ENCODE results near the gene EEFSEC. TPM values are rescaled to one million over a fixed set of nuclear protein-coding genes. Genes with fewer than 3 reads are reported as not detected.

Gene EEFSEC
- total and polyA plus RNA-seq, 12 donors = 5.5 to 15.6 (median 10.4) TPM

- Histone ChIP-seq H3K9me3 (replicated peaks in 1 of 3) (no peaks in the 10 kb centered on the region), H3K27me3 (no peaks in the 10 kb centered on the region), H3K27ac (no peak overlapping the region), H3K4me3 (no peak overlapping the region), H3K36me3 (replicated peaks in 1 of 2) (no peaks in the 10 kb centered on the region), H3K4me1 (replicated peaks in 1 of 2) (peaks cover 0 to 9% of the 10 kb centered on the region in 2 donors)
- TF ChIP-seq POLR2A (IDR thresholded peaks at IDR 0.05) (no peak), CTCF (IDR thresholded peaks at IDR 0.05) (no peak)
- 92 to 100% (median 95%) methylated on average over 2 to 12 of the region's 12 CpGs for WGBS, 4 donors
- no peak for DNase-seq
- intact Hi-C loops (cut with DNase I) = no loop called here
Observed at GRCh38 chr3:128349963-128350599, 196.8 kb downstream of the EEFSEC start.

- no peaks in the 10 kb centered on the region for H3K9me3 ChIP-seq (replicated peaks in 1 of 3)
- no peak overlapping the region for H3K27ac ChIP-seq
- H3K36me3 ChIP-seq (replicated peaks in 1 of 2) = no peaks in the 10 kb centered on the region
- 92 to 99% (median 97%) methylated on average over 5 to 7 of the region's 7 CpGs for WGBS, 4 donors
- peaks cover 0 to 12% of the 10 kb centered on the region in 2 donors for H3K4me1 ChIP-seq (replicated peaks in 1 of 2)
- TF ChIP-seq POLR2A (IDR thresholded peaks at IDR 0.05) (no peak), CTCF (IDR thresholded peaks at IDR 0.05) (no peak)
- intact Hi-C loops (cut with DNase I) = no loop called here
- no peak overlapping the region for H3K4me3 ChIP-seq
- no peaks in the 10 kb centered on the region for H3K27me3 ChIP-seq
- DNase-seq = no peak
Observed at GRCh38 chr3:128351546-128351945, 198.3 kb downstream of the EEFSEC start.

- no peak overlapping the region for H3K27ac ChIP-seq
- peaks cover 0 to 12% of the 10 kb centered on the region in 2 donors for H3K4me1 ChIP-seq (replicated peaks in 1 of 2)
- WGBS, 4 donors = 95 to 99% (median 97%) methylated on average over 5 to 8 of the region's 8 CpGs
- no peak for DNase-seq
- TF ChIP-seq CTCF (IDR thresholded peaks at IDR 0.05) = no peak
- no peak for TF ChIP-seq POLR2A (IDR thresholded peaks at IDR 0.05)
- no peaks in the 10 kb centered on the region for H3K27me3 ChIP-seq
- intact Hi-C loops (cut with DNase I) = no loop called here
- H3K9me3 ChIP-seq (replicated peaks in 1 of 3) = no peaks in the 10 kb centered on the region
- no peaks in the 10 kb centered on the region for H3K36me3 ChIP-seq (replicated peaks in 1 of 2)
- H3K4me3 ChIP-seq = no peak overlapping the region
Observed at GRCh38 chr3:128352326-128352725, 199.0 kb downstream of the EEFSEC start.

- H3K4me1 ChIP-seq (replicated peaks in 1 of 2) = peaks cover 0 to 12% of the 10 kb centered on the region in 2 donors
- DNase-seq = no peak
- H3K27me3 ChIP-seq = no peaks in the 10 kb centered on the region
- peaks cover 0 to 2% of the 10 kb centered on the region in 2 donors for H3K36me3 ChIP-seq (replicated peaks in 1 of 2)
- intact Hi-C loops (cut with DNase I) = no loop called here
- no peak overlapping the region for H3K27ac ChIP-seq
- TF ChIP-seq POLR2A (IDR thresholded peaks at IDR 0.05) (no peak), CTCF (IDR thresholded peaks at IDR 0.05) (no peak)
- H3K9me3 ChIP-seq (replicated peaks in 1 of 3) = no peaks in the 10 kb centered on the region
- 78 to 93% (median 91%) methylated on average over 5 to 8 of the region's 8 CpGs for WGBS, 4 donors
- H3K4me3 ChIP-seq = no peak overlapping the region
Observed at GRCh38 chr3:128353361-128353965, 200.2 kb downstream of the EEFSEC start.

Measured in adrenal gland (tissue), 12 donors.